ENCODE results near the gene FBXL16. TPM values are rescaled to one million over a fixed set of nuclear protein-coding genes. Genes with fewer than 3 reads are reported as not detected.

The FBXL16 gene
- total and polyA plus RNA-seq, 5 donors from 2014 or later: 8.5 to 18.6 (median 9.6) TPM

DNA sequence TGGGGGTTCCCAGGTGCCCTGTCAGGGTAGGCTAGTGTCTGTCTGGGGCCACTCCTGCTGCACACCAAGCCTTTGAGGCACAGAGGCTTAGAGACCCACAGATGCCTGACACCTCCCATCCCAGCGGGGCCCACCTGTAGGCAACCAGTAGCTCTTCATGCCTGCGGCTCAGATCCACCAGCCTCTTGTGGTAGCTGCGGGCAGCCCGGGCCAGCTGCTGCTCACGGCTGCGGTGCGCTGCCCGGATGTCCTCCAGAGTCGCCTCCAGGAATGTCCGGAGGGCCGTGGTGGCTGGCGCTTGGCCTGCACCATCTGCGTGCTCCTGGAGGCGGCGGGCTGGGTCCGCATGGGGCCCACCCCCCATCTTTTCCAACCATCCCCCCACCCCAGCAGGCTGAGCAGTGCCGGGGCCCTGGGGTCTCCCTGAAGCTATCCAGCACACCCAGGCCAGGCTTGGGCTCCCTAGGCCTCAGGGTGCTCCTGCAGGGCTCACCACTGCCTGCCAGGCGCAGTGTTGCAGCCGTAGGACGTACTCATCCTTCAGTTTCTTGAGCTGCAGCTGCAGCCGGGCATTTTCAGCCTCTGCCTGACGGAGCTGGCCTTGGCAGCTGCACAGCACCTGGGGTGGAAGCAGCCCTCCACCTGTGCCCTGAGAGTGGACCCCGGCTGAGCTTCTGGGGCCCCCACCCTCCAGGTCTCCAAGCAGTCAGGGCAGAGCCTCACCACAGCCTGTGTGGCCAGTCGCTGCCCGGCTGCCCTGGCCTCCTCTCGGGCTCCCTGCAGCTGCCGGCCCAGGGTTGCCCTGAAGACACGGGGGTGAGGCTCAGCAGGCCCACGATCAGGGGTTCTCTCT lies 18.8 kb upstream of the FBXL16 start:
- H3K4me3 ChIP-seq (ENCODE audit: low read depth, low read length): no peak overlapping the region
- H3K27ac Mint-ChIP-seq: no peak overlapping the region
- no peaks in the 10 kb centered on the region for H3K27me3 Mint-ChIP-seq
- H3K36me3 ChIP-seq (ENCODE audit: control insufficient read depth, insufficient read depth, low read length): no peaks in the 10 kb centered on the region
- no peaks in the 10 kb centered on the region for H3K27me3 ChIP-seq (ENCODE audit: control insufficient read depth, insufficient read depth, low read length)
- no peaks in the 10 kb centered on the region for H3K9me3 ChIP-seq (ENCODE audit: control insufficient read depth in 2 of 2, low read length in 2 of 2)
- ATAC-seq (ENCODE audit: low read depth in 2 of 2): no peak
- H3K36me3 Mint-ChIP-seq: no peaks in the 10 kb centered on the region
- peaks cover 0 to 34% (median 4%) of the 10 kb centered on the region in 4 donors for H3K4me1 Mint-ChIP-seq
- no peaks in the 10 kb centered on the region for H3K9me3 Mint-ChIP-seq
- DNase-seq: no peak
- H3K27ac ChIP-seq (ENCODE audit: insufficient read depth, low read length, poor library complexity, severe bottlenecking): peak overlapping the region; percentile 47
- H3K4me3 Mint-ChIP-seq: peak overlapping the region in 2 of 4 donors; percentile 52 to 76
- H3K4me1 ChIP-seq (ENCODE audit: control insufficient read depth, insufficient read depth, low read length, poor library complexity, severe bottlenecking): peaks cover 55% of the 10 kb centered on the region

DNA sequence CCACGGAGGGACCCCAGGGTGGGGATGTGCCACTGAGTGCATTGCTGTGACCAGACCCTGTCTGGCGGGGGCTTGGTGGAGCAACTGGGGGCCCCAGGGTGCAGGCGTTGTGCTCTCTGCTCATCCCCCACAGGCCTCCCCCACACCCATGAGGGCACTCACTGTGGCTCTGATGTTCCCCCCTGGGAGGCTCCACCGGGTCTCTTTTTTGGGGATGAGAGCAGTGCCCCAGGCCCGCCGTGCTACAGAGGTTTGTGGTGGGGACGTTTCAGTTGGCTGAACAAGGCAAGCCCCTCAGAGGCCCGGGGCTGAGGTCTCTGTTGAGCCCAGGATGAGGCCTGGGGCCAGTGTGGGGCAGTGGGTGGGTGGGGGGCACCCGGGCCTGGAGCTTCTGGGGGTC lies 18.1 kb upstream of the FBXL16 start:
- no peak for DNase-seq
- H3K27ac ChIP-seq (ENCODE audit: insufficient read depth, low read length, poor library complexity, severe bottlenecking): peak overlapping the region; percentile 47
- H3K9me3 Mint-ChIP-seq: no peaks in the 10 kb centered on the region
- no peaks in the 10 kb centered on the region for H3K9me3 ChIP-seq (ENCODE audit: control insufficient read depth in 2 of 2, low read length in 2 of 2)
- H3K36me3 ChIP-seq (ENCODE audit: control insufficient read depth, insufficient read depth, low read length): no peaks in the 10 kb centered on the region
- H3K36me3 Mint-ChIP-seq: no peaks in the 10 kb centered on the region
- H3K4me1 Mint-ChIP-seq: peaks cover 0 to 42% (median 9%) of the 10 kb centered on the region in 4 donors
- H3K27me3 ChIP-seq (ENCODE audit: control insufficient read depth, insufficient read depth, low read length): no peaks in the 10 kb centered on the region
- peaks cover 58% of the 10 kb centered on the region for H3K4me1 ChIP-seq (ENCODE audit: control insufficient read depth, insufficient read depth, low read length, poor library complexity, severe bottlenecking)
- no peaks in the 10 kb centered on the region for H3K27me3 Mint-ChIP-seq
- peak overlapping the region in 1 of 3 donors; percentile 66 for H3K27ac Mint-ChIP-seq
- no peak for ATAC-seq (ENCODE audit: low read depth in 2 of 2)
- no peak overlapping the region for H3K4me3 ChIP-seq (ENCODE audit: low read depth, low read length)
- peak overlapping the region in 1 of 4 donors; percentile 51 for H3K4me3 Mint-ChIP-seq

GRCh38 chr16:722835-723633 lies 17.4 kb upstream of the FBXL16 start:
- no peak for ATAC-seq (ENCODE audit: low read depth in 2 of 2)
- Histone ChIP-seq H3K4me1 (ENCODE audit: control insufficient read depth, insufficient read depth, low read length, poor library complexity, severe bottlenecking) (peaks cover 54% of the 10 kb centered on the region), H3K27ac (ENCODE audit: insufficient read depth, low read length, poor library complexity, severe bottlenecking) (peak overlapping the region; percentile 77), H3K36me3 (ENCODE audit: control insufficient read depth, insufficient read depth, low read length) (no peaks in the 10 kb centered on the region), H3K27me3 (ENCODE audit: control insufficient read depth, insufficient read depth, low read length) (no peaks in the 10 kb centered on the region), H3K4me3 (ENCODE audit: low read depth, low read length) (no peak overlapping the region), H3K9me3 (ENCODE audit: control insufficient read depth in 2 of 2, low read length in 2 of 2) (no peaks in the 10 kb centered on the region)
- peak overlapping the region; percentile 37 to 87 (median 80) for H3K4me3 Mint-ChIP-seq
- no peak for DNase-seq
- H3K27me3 Mint-ChIP-seq: no peaks in the 10 kb centered on the region
- H3K9me3 Mint-ChIP-seq: no peaks in the 10 kb centered on the region
- H3K27ac Mint-ChIP-seq: peak overlapping the region in 1 of 3 donors; percentile 66
- H3K4me1 Mint-ChIP-seq: peaks cover 0 to 43% (median 10%) of the 10 kb centered on the region in 4 donors
- no peaks in the 10 kb centered on the region for H3K36me3 Mint-ChIP-seq

DNA sequence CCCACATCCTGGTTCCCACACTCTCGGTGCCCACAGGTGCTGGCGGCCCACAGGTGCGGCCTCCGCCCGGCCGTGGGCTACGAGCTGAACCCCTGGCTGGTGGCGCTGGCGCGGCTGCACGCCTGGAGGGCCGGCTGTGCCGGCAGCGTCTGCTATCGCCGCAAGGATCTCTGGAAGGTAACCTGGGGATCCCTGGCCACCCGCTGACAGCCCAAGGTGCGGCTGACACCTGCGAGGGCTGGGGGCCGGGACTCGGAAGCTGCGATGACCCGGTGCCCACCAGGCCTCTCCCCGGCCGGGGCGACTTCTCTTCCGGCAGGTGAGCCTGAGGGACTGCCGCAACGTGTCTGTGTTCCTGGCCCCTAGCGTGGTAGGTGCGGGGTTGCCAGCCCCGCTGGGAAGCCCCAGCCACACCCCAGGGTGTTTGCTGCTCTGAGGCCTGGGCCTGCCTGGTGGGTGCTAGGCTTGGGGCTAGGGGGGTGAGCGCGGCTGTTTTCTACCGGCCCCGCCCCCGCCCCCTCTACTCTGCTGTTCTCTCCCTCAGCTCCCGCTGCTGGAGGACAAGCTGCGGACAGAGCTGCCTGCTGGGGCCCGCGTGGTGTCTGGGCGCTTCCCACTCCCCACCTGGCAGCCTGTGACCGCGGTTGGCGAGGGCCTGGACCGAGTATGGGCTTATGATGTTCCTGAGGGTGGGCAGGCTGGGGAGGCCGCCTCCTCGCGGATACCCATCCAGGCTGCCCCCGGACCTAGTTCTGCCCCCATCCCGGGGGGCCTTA lies 16.4 kb upstream of the FBXL16 start:
- no peaks in the 10 kb centered on the region for H3K9me3 ChIP-seq (ENCODE audit: control insufficient read depth in 2 of 2, low read length in 2 of 2)
- Mint-ChIP-seq H3K27me3 (no peaks in the 10 kb centered on the region), H3K9me3 (no peaks in the 10 kb centered on the region), H3K27ac (peak overlapping the region; percentile 38 to 80 (median 59)), H3K36me3 (no peaks in the 10 kb centered on the region), H3K4me1 (peaks cover 0 to 43% (median 10%) of the 10 kb centered on the region in 4 donors), H3K4me3 (peak overlapping the region; percentile 37 to 85 (median 77))
- no peaks in the 10 kb centered on the region for H3K27me3 ChIP-seq (ENCODE audit: control insufficient read depth, insufficient read depth, low read length)
- no peaks in the 10 kb centered on the region for H3K36me3 ChIP-seq (ENCODE audit: control insufficient read depth, insufficient read depth, low read length)
- ATAC-seq (ENCODE audit: low read depth in 2 of 2) (peak; percentile 4 to 5), DNase-seq (no peak)
- H3K4me3 ChIP-seq (ENCODE audit: low read depth, low read length): no peak overlapping the region
- H3K4me1 ChIP-seq (ENCODE audit: control insufficient read depth, insufficient read depth, low read length, poor library complexity, severe bottlenecking): peaks cover 45% of the 10 kb centered on the region
- peak overlapping the region; percentile 77 for H3K27ac ChIP-seq (ENCODE audit: insufficient read depth, low read length, poor library complexity, severe bottlenecking)

- Histone ChIP-seq H3K27me3 (ENCODE audit: control insufficient read depth, insufficient read depth, low read length) (no peaks in the 10 kb centered on the region), H3K4me3 (ENCODE audit: low read depth, low read length) (peak within 1 kb of the TSS; percentile 51), H3K27ac (ENCODE audit: insufficient read depth, low read length, poor library complexity, severe bottlenecking) (peak within 1 kb of the TSS; percentile 77), H3K36me3 (ENCODE audit: control insufficient read depth, insufficient read depth, low read length) (no peaks in the 10 kb centered on the region), H3K9me3 (ENCODE audit: control insufficient read depth in 2 of 2, low read length in 2 of 2) (no peaks in the 10 kb centered on the region), H3K4me1 (ENCODE audit: control insufficient read depth, insufficient read depth, low read length, poor library complexity, severe bottlenecking) (peaks cover 39% of the 10 kb centered on the region)
- Mint-ChIP-seq H3K36me3 (no peaks in the 10 kb centered on the region), H3K27ac (peak within 1 kb of the TSS; percentile 80 to 93 (median 86)), H3K27me3 (peaks cover 4% of the 10 kb centered on the region), H3K4me1 (peaks cover 0 to 44% (median 10%) of the 10 kb centered on the region in 4 donors), H3K4me3 (peak within 1 kb of the TSS; percentile 86 to 93 (median 90)), H3K9me3 (no peaks in the 10 kb centered on the region)
- ATAC-seq (ENCODE audit: low read depth in 2 of 2) (peak; percentile 74 to 77), DNase-seq (peak; percentile 72 to 89 (median 84))
Measured at GRCh38 chr16:720990-721764, 15.6 kb upstream of the FBXL16 start, which contains the start of gene ANTKMT. TSS of gene ANTKMT (plus strand) at chr16:721146. CDS start at chr16:721275, 129 bp downstream.

GRCh38 chr16:720447-720989 lies 14.9 kb upstream of the FBXL16 start:
- no peaks in the 10 kb centered on the region for H3K36me3 ChIP-seq (ENCODE audit: control insufficient read depth, insufficient read depth, low read length)
- peaks cover 4% of the 10 kb centered on the region for H3K27me3 Mint-ChIP-seq
- H3K9me3 Mint-ChIP-seq: no peaks in the 10 kb centered on the region
- H3K27ac Mint-ChIP-seq: peak overlapping the region; percentile 58 to 93 (median 86)
- no peaks in the 10 kb centered on the region for H3K36me3 Mint-ChIP-seq
- H3K4me1 ChIP-seq (ENCODE audit: control insufficient read depth, insufficient read depth, low read length, poor library complexity, severe bottlenecking): peaks cover 45% of the 10 kb centered on the region
- H3K4me1 Mint-ChIP-seq: peaks cover 0 to 45% (median 10%) of the 10 kb centered on the region in 4 donors
- ATAC-seq (ENCODE audit: low read depth in 2 of 2) (peak in 1 of 2 donors; percentile 15), DNase-seq (peak in 2 of 3 donors; percentile 45 to 66)
- no peaks in the 10 kb centered on the region for H3K27me3 ChIP-seq (ENCODE audit: control insufficient read depth, insufficient read depth, low read length)
- H3K4me3 Mint-ChIP-seq: peak overlapping the region; percentile 86 to 93 (median 90)
- peak overlapping the region; percentile 77 for H3K27ac ChIP-seq (ENCODE audit: insufficient read depth, low read length, poor library complexity, severe bottlenecking)
- H3K9me3 ChIP-seq (ENCODE audit: control insufficient read depth in 2 of 2, low read length in 2 of 2): no peaks in the 10 kb centered on the region
- peak overlapping the region; percentile 51 for H3K4me3 ChIP-seq (ENCODE audit: low read depth, low read length)

All from CD4-positive, CD25-positive, alpha-beta regulatory T cell (primary cell).